OCI-LY3 (cell line): ENCODE measurements around the gene SAMHD1.

Experiments used
- H2AFZ ChIP-seq: fragments of 200-600, 300-600 bp; shearing (Covaris generic); 2 replicates; pipeline ENCODE4 v1.6.0; 2014; ENCODE audit warnings: antibody characterized with exemption, low read depth, low read length
- H3K27ac ChIP-seq: fragments of 200-600, 300-600 bp; sonication (generic); 2 replicates; pipeline ENCODE4 v1.5.1; 2014; ENCODE audit warnings: mild to moderate bottlenecking, low read length, moderate library complexity, mixed read lengths
- H3K27me3 ChIP-seq: fragments of 200-600, 300-600 bp; sonication (generic); 2 replicates; pipeline ENCODE4 v1.6.1; 2014; ENCODE audit warnings: low read depth, low read length, mixed read lengths
- H3K36me3 ChIP-seq: fragments of 200-600, 300-600 bp; sonication (generic); replicated peaks from 2 replicates; pipeline ENCODE3; 2014; ENCODE audit warnings: low read depth, low read length, mixed read lengths
- H3K4me1 ChIP-seq: fragments of 300-600, 200-600 bp; sonication (generic); 2 replicates; pipeline ENCODE4 v1.6.1; 2014; ENCODE audit warnings: low read length, mixed read lengths
- H3K4me2 ChIP-seq: fragments of 200-600, 300-600 bp; sonication (generic); 2 replicates; pipeline ENCODE4 v1.6.1; 2014; ENCODE audit warnings: low read length, mixed read lengths
- H3K4me3 ChIP-seq: fragments of 300-600, 200-600 bp; sonication (generic); 2 replicates; pipeline ENCODE4 v1.5.1; 2014; ENCODE audit warnings: antibody characterized with exemption, mild to moderate bottlenecking, low read length, moderate library complexity
- H3K79me2 ChIP-seq: fragments of 300-600, 200-600 bp; shearing (Covaris generic); 2 replicates; pipeline ENCODE4 v1.6.1; 2014; ENCODE audit warnings: mild to moderate bottlenecking, low read length, mixed read lengths
- H3K9ac ChIP-seq: fragments of 300-600, 200-600 bp; shearing (Covaris generic); 2 replicates; pipeline ENCODE4 v1.6.0; 2014; ENCODE audit warnings: mild to moderate bottlenecking, low read length, moderate library complexity
- H3K9me3 ChIP-seq: fragments of 200-600, 300-600 bp; shearing (Covaris generic); 2 replicates; pipeline ENCODE4 v1.6.1; 2014; ENCODE audit warnings: low read length, mixed read lengths; ENCODE audit not compliant: insufficient read depth
- H4K20me1 ChIP-seq: fragments of 200-600, 300-600 bp; sonication (generic); 2 replicates; pipeline ENCODE4 v1.6.1; 2016; ENCODE audit warnings: low read length, mixed read lengths; ENCODE audit not compliant: insufficient read depth
- CTCF ChIP-seq: fragments of 200-600, 300-600 bp; sonication (generic); IDR thresholded peaks from 2 replicates; pipeline ENCODE4 v1.5.1; 2014; ENCODE audit warnings: antibody characterized with exemption, low read length, low read depth
- EZH2phosphoT487 ChIP-seq: fragments of 200-600 bp; shearing (Covaris generic); IDR thresholded peaks from 2 replicates; pipeline ENCODE4 v1.6.1; 2018; ENCODE audit warnings: antibody characterized with exemption, mixed run types, low read depth

Gene SAMHD1

GRCh38 chr20:36929290-36929689, 22.2 kb downstream of the SAMHD1 start:
- Histone ChIP-seq H3K4me3 (no peak overlapping the region), H2AFZ (no peak overlapping the region), H3K9ac (no peak overlapping the region), H4K20me1 (no peaks in the 10 kb centered on the region), H3K36me3 (peaks cover 14% of the 10 kb centered on the region), H3K79me2 (no peaks in the 10 kb centered on the region), H3K9me3 (no peaks in the 10 kb centered on the region), H3K27ac (no peak overlapping the region), H3K4me1 (peaks cover 5% of the 10 kb centered on the region; the same call in 1 of the 2 replicates), H3K4me2 (no peak overlapping the region), H3K27me3 (no peaks in the 10 kb centered on the region)
- TF ChIP-seq CTCF, result no peak
- no peak for TF ChIP-seq EZH2phosphoT487

- H3K4me2 ChIP-seq, result no peak overlapping the region
- H3K9me3 ChIP-seq, result no peaks in the 10 kb centered on the region
- H3K79me2 ChIP-seq, result no peaks in the 10 kb centered on the region
- no peak overlapping the region for H3K9ac ChIP-seq
- H2AFZ ChIP-seq, result no peak overlapping the region
- no peaks in the 10 kb centered on the region for H3K27me3 ChIP-seq
- no peak overlapping the region for H3K4me3 ChIP-seq
- H3K27ac ChIP-seq, result no peak overlapping the region
- H3K4me1 ChIP-seq, result peaks cover 5% of the 10 kb centered on the region; the same call in 1 of the 2 replicates
- TF ChIP-seq EZH2phosphoT487 (no peak), CTCF (no peak)
- no peaks in the 10 kb centered on the region for H4K20me1 ChIP-seq
- peaks cover 14% of the 10 kb centered on the region for H3K36me3 ChIP-seq
Observed at GRCh38 chr20:36927704-36928103, 23.8 kb downstream of the SAMHD1 start.

GRCh38 chr20:36926653-36927200, 24.8 kb downstream of the SAMHD1 start:
- Histone ChIP-seq H4K20me1 (no peaks in the 10 kb centered on the region), H3K27me3 (no peaks in the 10 kb centered on the region), H3K4me3 (no peak overlapping the region), H3K4me2 (no peak overlapping the region), H3K9ac (no peak overlapping the region), H3K9me3 (no peaks in the 10 kb centered on the region), H3K4me1 (peaks cover 5% of the 10 kb centered on the region; the same call in 1 of the 2 replicates), H2AFZ (no peak overlapping the region), H3K27ac (no peak overlapping the region), H3K36me3 (peaks cover 14% of the 10 kb centered on the region), H3K79me2 (no peaks in the 10 kb centered on the region)
- TF ChIP-seq CTCF, result no peak
- TF ChIP-seq EZH2phosphoT487, result no peak

GRCh38 chr20:36925234-36925633, 26.3 kb downstream of the SAMHD1 start:
- H3K9ac ChIP-seq, result no peak overlapping the region
- no peak overlapping the region for H3K4me3 ChIP-seq
- H3K79me2 ChIP-seq, result no peaks in the 10 kb centered on the region
- no peaks in the 10 kb centered on the region for H3K9me3 ChIP-seq
- no peak overlapping the region for H3K27ac ChIP-seq
- H3K27me3 ChIP-seq, result no peaks in the 10 kb centered on the region
- H3K4me2 ChIP-seq, result no peak overlapping the region
- H3K36me3 ChIP-seq, result peaks cover 14% of the 10 kb centered on the region
- no peak for TF ChIP-seq EZH2phosphoT487
- no peak for TF ChIP-seq CTCF
- no peaks in the 10 kb centered on the region for H4K20me1 ChIP-seq
- H3K4me1 ChIP-seq, result peaks cover 5% of the 10 kb centered on the region; the same call in 1 of the 2 replicates
- no peak overlapping the region for H2AFZ ChIP-seq
